Vagina (tissue), 2 donors: ENCODE results near the gene COPS2. TPM values are rescaled to one million over a fixed set of nuclear protein-coding genes. Genes with fewer than 3 reads are reported as not detected.

Source experiments
- DNase-seq, 2 donors: peaks; one replicate each; pipeline ENCODE4 v3.0.0-alpha.2; 2017; ENCODE audit errors: extremely low spot score in 2 of 2
- H3K27ac ChIP-seq: fragments of 200-600 bp; sonication (generic); one replicate; pipeline ENCODE4 v1.5.1; 2019
- H3K27me3 ChIP-seq: fragments of 200-600 bp; sonication (generic); one replicate; pipeline ENCODE4 v1.5.1; 2019
- H3K36me3 ChIP-seq, 2 donors: fragments of 200-600 bp; sonication (generic); one replicate each; pipeline ENCODE4 v1.5.1; 2017 to 2019
- H3K4me1 ChIP-seq: fragments of 200-600 bp; sonication (generic); one replicate; pipeline ENCODE4 v1.5.1; 2019
- H3K4me3 ChIP-seq, 2 donors: fragments of 200-600 bp; sonication (generic); 1 replicate in 1 of 2; 2 replicates in 1 of 2; pipeline ENCODE4 v1.5.1; 2016 to 2019
- H3K9me3 ChIP-seq: fragments of 200-600 bp; sonication (generic); one replicate; pipeline ENCODE4 v1.5.1; 2019
- POLR2A ChIP-seq, 2 donors: fragments of 450-650 bp; IDR thresholded peaks; one replicate each; pipeline ENCODE4 v1.6.1; 2017; ENCODE audit warnings: antibody characterized with exemption in 2 of 2, mild to moderate bottlenecking in 2 of 2, moderate library complexity in 2 of 2
- POLR2AphosphoS5 ChIP-seq, 2 donors: sonication (generic); formaldehyde crosslinking; IDR thresholded peaks; one replicate each; pipeline ENCODE4 v1.9.0; 2017; ENCODE audit warnings: antibody characterized with exemption in 2 of 2, mild to moderate bottlenecking in 2 of 2, low read depth in 1 of 2; ENCODE audit not compliant: insufficient read depth in 1 of 2
- intact Hi-C: fragments of 100-400 bp; cut with DNase I; formaldehyde crosslinking; loops from one replicate; pipeline ENCODE4 v1.15.1; 2023
- total RNA-seq: library from RNA; depleted of rRNA; stranded (reverse); fragments of >200 nt; gene quantifications from one replicate; pipeline ENCODE4 v1.2.3, GENCODE V29; 2016
- TF ChIP-seq, protein P1 (sequence below), 3 experiments: fragments of 450-650 bp in 2 of 3; fragments of 200-600 bp in 1 of 3; sonication (generic) in 1 of 3; IDR thresholded peaks; one replicate each; pipeline ENCODE4 v1.5.1; 2017 to 2019; ENCODE audit warnings: antibody characterized with exemption in 3 of 3, mild to moderate bottlenecking in 2 of 3, moderate library complexity in 2 of 3

COPS2 gene
- total RNA-seq, 1 donor from 2014 or later, result 45.2 TPM

DNA sequence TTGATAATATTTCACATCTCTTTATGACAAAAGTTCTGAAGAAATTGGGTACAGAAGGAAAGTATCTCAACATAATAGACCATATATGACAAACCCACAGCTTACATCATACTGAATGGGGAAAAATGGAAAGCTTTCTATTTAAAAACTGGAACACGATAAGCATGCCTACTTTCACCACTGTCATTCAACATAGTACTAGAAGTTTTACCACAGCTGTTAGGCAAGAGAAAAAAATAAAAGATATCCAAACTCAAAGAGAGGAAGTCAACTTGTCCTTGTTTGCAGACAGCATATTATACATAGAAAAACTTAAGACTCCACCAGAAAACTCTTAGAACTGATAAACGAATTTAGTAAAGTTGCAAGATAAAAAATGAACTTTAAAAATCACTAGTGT, 40.3 kb downstream of the COPS2 start:
- no peak overlapping the region for H3K4me3 ChIP-seq
- TF ChIP-seq POLR2AphosphoS5 (IDR thresholded peaks at IDR 0.05; ENCODE audit: insufficient read depth in 1 of 2, low read depth in 1 of 2) (no peak), POLR2A (IDR thresholded peaks at IDR 0.05) (no peak)
- TF ChIP-seq, protein P1, sequence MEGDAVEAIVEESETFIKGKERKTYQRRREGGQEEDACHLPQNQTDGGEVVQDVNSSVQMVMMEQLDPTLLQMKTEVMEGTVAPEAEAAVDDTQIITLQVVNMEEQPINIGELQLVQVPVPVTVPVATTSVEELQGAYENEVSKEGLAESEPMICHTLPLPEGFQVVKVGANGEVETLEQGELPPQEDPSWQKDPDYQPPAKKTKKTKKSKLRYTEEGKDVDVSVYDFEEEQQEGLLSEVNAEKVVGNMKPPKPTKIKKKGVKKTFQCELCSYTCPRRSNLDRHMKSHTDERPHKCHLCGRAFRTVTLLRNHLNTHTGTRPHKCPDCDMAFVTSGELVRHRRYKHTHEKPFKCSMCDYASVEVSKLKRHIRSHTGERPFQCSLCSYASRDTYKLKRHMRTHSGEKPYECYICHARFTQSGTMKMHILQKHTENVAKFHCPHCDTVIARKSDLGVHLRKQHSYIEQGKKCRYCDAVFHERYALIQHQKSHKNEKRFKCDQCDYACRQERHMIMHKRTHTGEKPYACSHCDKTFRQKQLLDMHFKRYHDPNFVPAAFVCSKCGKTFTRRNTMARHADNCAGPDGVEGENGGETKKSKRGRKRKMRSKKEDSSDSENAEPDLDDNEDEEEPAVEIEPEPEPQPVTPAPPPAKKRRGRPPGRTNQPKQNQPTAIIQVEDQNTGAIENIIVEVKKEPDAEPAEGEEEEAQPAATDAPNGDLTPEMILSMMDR (IDR thresholded peaks at IDR 0.05), result no peak
- no peaks in the 10 kb centered on the region for H3K4me1 ChIP-seq
- H3K9me3 ChIP-seq, result no peaks in the 10 kb centered on the region
- no peak overlapping the region for H3K27ac ChIP-seq
- intact Hi-C loops, result no loop called here
- DNase-seq, result no peak
- no peaks in the 10 kb centered on the region for H3K27me3 ChIP-seq
- peaks cover 0 to 17% of the 10 kb centered on the region in 2 donors for H3K36me3 ChIP-seq

DNA sequence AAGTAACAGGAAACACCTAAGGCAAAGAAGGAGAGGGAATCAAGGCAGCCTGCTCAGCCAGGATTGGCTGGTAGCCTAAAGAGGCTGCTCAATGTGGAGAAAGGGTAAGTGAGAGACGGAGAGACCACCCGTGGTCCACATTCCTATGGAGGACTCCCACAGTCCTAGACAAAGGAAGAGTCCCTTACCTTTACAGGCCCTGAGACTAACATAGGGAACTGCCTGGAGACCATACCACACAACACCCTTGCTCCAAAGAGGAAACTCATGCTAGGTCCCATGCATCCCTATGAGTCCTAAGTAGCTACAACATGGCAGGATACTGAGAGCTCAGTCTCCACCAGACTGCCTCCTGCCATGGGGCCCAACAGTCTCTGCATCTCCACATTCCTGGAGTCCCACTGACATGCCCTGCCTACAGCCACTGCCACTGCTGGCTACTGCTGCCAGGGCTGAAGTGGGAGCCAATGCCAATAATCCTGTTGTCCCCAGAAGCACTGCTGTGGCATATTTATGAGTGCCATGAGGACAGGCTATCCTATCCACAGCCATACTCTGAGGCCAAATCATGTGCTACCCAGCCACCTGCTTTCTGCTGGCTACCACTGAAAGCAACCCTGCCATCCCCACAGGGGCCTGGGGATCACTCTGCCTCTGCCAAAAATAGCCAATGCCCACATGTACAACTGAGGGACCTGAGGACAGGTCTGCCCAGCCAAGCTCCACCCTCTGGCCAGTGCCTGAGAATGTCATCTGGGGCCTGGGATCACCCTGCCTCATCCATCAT, 45.0 kb downstream of the COPS2 start:
- intact Hi-C loops, result no loop called here
- H3K36me3 ChIP-seq, result peaks cover 0 to 17% of the 10 kb centered on the region in 2 donors
- no peak overlapping the region for H3K27ac ChIP-seq
- no peak for DNase-seq
- H3K4me1 ChIP-seq, result no peaks in the 10 kb centered on the region
- no peaks in the 10 kb centered on the region for H3K27me3 ChIP-seq
- no peaks in the 10 kb centered on the region for H3K9me3 ChIP-seq
- H3K4me3 ChIP-seq, result no peak overlapping the region
- TF ChIP-seq POLR2AphosphoS5 (IDR thresholded peaks at IDR 0.05; ENCODE audit: insufficient read depth in 1 of 2, low read depth in 1 of 2), result no peak
- TF ChIP-seq, protein P1 (IDR thresholded peaks at IDR 0.05), result no peak
- no peak for TF ChIP-seq POLR2A (IDR thresholded peaks at IDR 0.05)

DNA sequence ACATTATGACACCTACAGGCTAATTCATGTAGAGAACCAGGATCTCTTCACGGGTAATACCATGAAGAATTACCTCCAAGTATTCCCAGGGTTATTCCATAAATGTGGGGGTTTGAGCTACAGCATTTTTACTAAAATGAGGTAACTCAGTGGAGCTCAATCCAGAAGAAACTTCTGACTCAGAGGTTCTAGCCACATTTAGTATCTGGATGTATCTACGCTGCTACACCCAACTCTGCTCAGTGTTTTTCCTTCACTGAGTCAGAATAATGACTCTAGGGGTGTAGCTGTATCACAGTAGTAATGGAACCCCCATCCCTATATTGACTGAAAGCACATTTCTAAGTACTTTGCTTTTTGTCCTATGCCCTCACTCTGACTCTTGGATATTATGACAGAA, 52.4 kb downstream of the COPS2 start:
- Histone ChIP-seq H3K4me3 (no peak overlapping the region), H3K27me3 (no peaks in the 10 kb centered on the region), H3K9me3 (no peaks in the 10 kb centered on the region), H3K4me1 (no peaks in the 10 kb centered on the region), H3K27ac (no peak overlapping the region), H3K36me3 (no peaks in the 10 kb centered on the region)
- TF ChIP-seq POLR2A (IDR thresholded peaks at IDR 0.05) (no peak), POLR2AphosphoS5 (IDR thresholded peaks at IDR 0.05; ENCODE audit: insufficient read depth in 1 of 2, low read depth in 1 of 2) (no peak)
- TF ChIP-seq, protein P1 (IDR thresholded peaks at IDR 0.05), result no peak
- DNase-seq, result no peak
- intact Hi-C loops, result no loop called here

GRCh38 chr15:49101536-49101935, 53.9 kb downstream of the COPS2 start:
- Histone ChIP-seq H3K27me3 (no peaks in the 10 kb centered on the region), H3K9me3 (no peaks in the 10 kb centered on the region), H3K4me3 (no peak overlapping the region), H3K36me3 (no peaks in the 10 kb centered on the region), H3K4me1 (no peaks in the 10 kb centered on the region), H3K27ac (no peak overlapping the region)
- TF ChIP-seq POLR2AphosphoS5 (IDR thresholded peaks at IDR 0.05; ENCODE audit: insufficient read depth in 1 of 2, low read depth in 1 of 2) (no peak), POLR2A (IDR thresholded peaks at IDR 0.05) (no peak)
- TF ChIP-seq, protein P1 (IDR thresholded peaks at IDR 0.05), result no peak
- intact Hi-C loops, result no loop called here
- no peak for DNase-seq

DNA sequence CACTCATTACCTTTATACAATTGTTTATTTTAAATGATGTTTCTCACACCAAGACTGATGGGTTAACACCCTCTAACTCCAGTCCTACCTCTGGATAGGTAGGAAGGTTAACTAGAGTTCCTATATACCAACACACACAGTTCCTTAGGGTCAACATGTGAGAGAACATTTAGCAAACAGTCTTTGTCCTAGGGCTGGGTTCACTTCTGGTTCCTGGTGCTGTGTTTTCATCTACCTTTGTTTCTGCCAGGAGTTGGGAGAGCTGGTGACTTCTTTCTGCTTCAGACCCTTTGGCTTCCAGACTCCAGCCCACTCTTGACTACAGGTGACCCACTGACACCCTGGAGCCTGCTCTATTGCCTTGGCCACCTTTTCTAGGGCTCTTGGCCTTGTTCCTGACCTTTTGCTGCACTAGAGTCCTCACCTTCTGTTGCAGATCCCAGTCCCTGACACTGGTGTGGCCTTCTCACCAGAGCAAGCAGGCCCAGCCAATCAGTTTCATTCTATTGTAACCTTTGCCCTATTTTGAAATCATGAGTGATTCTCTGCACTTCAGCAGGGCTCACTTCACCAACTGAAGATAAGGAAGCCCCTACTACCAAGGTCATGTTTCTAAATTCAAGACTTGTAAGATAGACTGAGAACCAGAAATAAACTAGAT, 59.2 kb downstream of the COPS2 start:
- TF ChIP-seq, protein P1 (IDR thresholded peaks at IDR 0.05), result no peak
- no peak for TF ChIP-seq POLR2AphosphoS5 (IDR thresholded peaks at IDR 0.05; ENCODE audit: insufficient read depth in 1 of 2, low read depth in 1 of 2)
- TF ChIP-seq POLR2A (IDR thresholded peaks at IDR 0.05), result no peak
- intact Hi-C loops, result no loop called here
- no peaks in the 10 kb centered on the region for H3K4me1 ChIP-seq
- no peaks in the 10 kb centered on the region for H3K9me3 ChIP-seq
- no peaks in the 10 kb centered on the region for H3K36me3 ChIP-seq
- no peak for DNase-seq
- H3K27me3 ChIP-seq, result no peaks in the 10 kb centered on the region
- no peak overlapping the region for H3K27ac ChIP-seq
- H3K4me3 ChIP-seq, result no peak overlapping the region
